Duodenal mucosa (tissue), 2 donors: ENCODE results near the gene DCAF4.
"Not testable (repeated sequence)": the region's sequence is repeated elsewhere in the genome, so short reads cannot be mapped to it uniquely, and the experiment has no call there.

Source experiments
- H3K27ac ChIP-seq: one replicate; pipeline ENCODE4 v1.7.0; 2013; ENCODE audit warnings: low read depth, low read length
- H3K27me3 ChIP-seq, 2 donors: one replicate each; pipeline ENCODE4 v1.7.0; 2013; ENCODE audit warnings: low read length in 2 of 2, control low read depth in 1 of 2; ENCODE audit not compliant: insufficient read depth in 2 of 2, control insufficient read depth in 1 of 2
- H3K36me3 ChIP-seq, 2 donors: one replicate each; pipeline ENCODE4 v1.7.0; 2013; ENCODE audit warnings: low read length in 2 of 2, control low read depth in 1 of 2; ENCODE audit not compliant: insufficient read depth in 2 of 2, control insufficient read depth in 1 of 2
- H3K4me1 ChIP-seq, 2 donors: one replicate each; pipeline ENCODE4 v1.7.0; 2013; ENCODE audit warnings: low read length in 2 of 2, control low read depth in 1 of 2; ENCODE audit not compliant: insufficient read depth in 2 of 2, control insufficient read depth in 1 of 2
- H3K4me3 ChIP-seq, 2 donors: one replicate each; pipeline ENCODE4 v1.7.0; 2013; ENCODE audit warnings: low read length in 2 of 2, low read depth in 1 of 2
- H3K9ac ChIP-seq, 2 donors: one replicate each; pipeline ENCODE4 v1.7.0; 2013; ENCODE audit warnings: low read length in 2 of 2, low read depth in 1 of 2
- H3K9me3 ChIP-seq, 2 donors: one replicate each; pipeline ENCODE4 v1.7.0; 2013; ENCODE audit warnings: low read length in 2 of 2, control low read depth in 1 of 2; ENCODE audit not compliant: control insufficient read depth in 1 of 2

Gene DCAF4

GRCh38 chr14:73003681-73004080 is 77.4 kb downstream of the DCAF4 start:
- Histone ChIP-seq H3K36me3 (peaks cover 10 to 17% of the 10 kb centered on the region in 2 donors), H3K9ac (no peak overlapping the region), H3K4me1 (peaks cover 0 to under 1% of the 10 kb centered on the region in 2 donors), H3K9me3 (no peaks in the 10 kb centered on the region), H3K27me3 (no peaks in the 10 kb centered on the region), H3K27ac (no peak overlapping the region), H3K4me3 (no peak overlapping the region)

GRCh38 chr14:73004641-73005040 is 78.4 kb downstream of the DCAF4 start:
- not testable (repeated sequence) for H3K27ac ChIP-seq, H3K27me3 ChIP-seq, H3K9me3 ChIP-seq, H3K4me1 ChIP-seq, H3K4me3 ChIP-seq, H3K9ac ChIP-seq
- peaks cover 10 to 22% of the 10 kb centered on the region in 2 donors for H3K36me3 ChIP-seq

GRCh38 chr14:73007835-73008234 is 81.6 kb downstream of the DCAF4 start:
- H3K36me3 ChIP-seq = peaks cover 10 to 22% of the 10 kb centered on the region in 2 donors
- no peak overlapping the region for H3K9ac ChIP-seq
- H3K27me3 ChIP-seq = no peaks in the 10 kb centered on the region
- H3K4me1 ChIP-seq = peaks cover 0 to 3% of the 10 kb centered on the region in 2 donors
- no peak overlapping the region for H3K4me3 ChIP-seq
- no peak overlapping the region for H3K27ac ChIP-seq
- H3K9me3 ChIP-seq = no peaks in the 10 kb centered on the region

- H3K9me3 ChIP-seq = no peaks in the 10 kb centered on the region
- H3K4me1 ChIP-seq = peaks cover 0 to 3% of the 10 kb centered on the region in 2 donors
- H3K36me3 ChIP-seq = peaks cover 10 to 25% of the 10 kb centered on the region in 2 donors
- no peak overlapping the region for H3K4me3 ChIP-seq
- H3K9ac ChIP-seq = no peak overlapping the region
- H3K27ac ChIP-seq = no peak overlapping the region
- no peaks in the 10 kb centered on the region for H3K27me3 ChIP-seq
Measured at GRCh38 chr14:73008501-73008900, 82.2 kb downstream of the DCAF4 start.
